ENCODE measurements around the gene ACAT2. TPM values are rescaled to one million over a fixed set of nuclear protein-coding genes. Genes with fewer than 3 reads are reported as not detected.

Gene ACAT2
- polyA plus RNA-seq, 3 donors: 3.6 to 24.4 (median 19.5) TPM

GRCh38 chr6:159797554-159797953 lies 35.7 kb downstream of the ACAT2 start:
- Histone ChIP-seq H3K9me3 (replicated peaks in 1 of 2; ENCODE audit: control insufficient read depth in 1 of 2, insufficient read depth in 1 of 2, low read length in 2 of 2) (no peaks in the 10 kb centered on the region), H3K27ac (ENCODE audit: low read depth in 1 of 2, low read length in 2 of 2) (no peak overlapping the region), H4K20me1 (ENCODE audit: insufficient read depth, low read length) (peaks cover 6% of the 10 kb centered on the region), H3K4me1 (ENCODE audit: control insufficient read depth in 1 of 2, insufficient read depth in 2 of 2, low read length in 2 of 2) (peaks cover 7 to 9% of the 10 kb centered on the region in 2 donors), H3K9ac (ENCODE audit: insufficient read depth, low read length, poor library complexity, severe bottlenecking) (no peak overlapping the region), H2AFZ (ENCODE audit: insufficient read depth, low read depth, low read length, poor library complexity, severe bottlenecking) (no peak overlapping the region), H3K36me3 (replicated peaks in 1 of 2; ENCODE audit: control insufficient read depth in 1 of 2, insufficient read depth in 2 of 2, low read length in 2 of 2) (peaks cover 50 to 74% of the 10 kb centered on the region in 2 donors), H3K27me3 (ENCODE audit: control insufficient read depth in 2 of 2, insufficient read depth in 2 of 2, low read length in 2 of 2) (no peaks in the 10 kb centered on the region), H3K4me3 (replicated peaks in 1 of 3; ENCODE audit: low read depth in 2 of 3, low read length in 3 of 3) (no peak overlapping the region), H3K79me2 (ENCODE audit: insufficient read depth, low read length) (peaks cover 32% of the 10 kb centered on the region), H3K4me2 (replicated peaks; ENCODE audit: extremely low read depth, low read length, poor library complexity, severe bottlenecking) (no peak overlapping the region)
- no peak for TF ChIP-seq CTCF (IDR thresholded peaks at IDR 0.05)
- Mint-ChIP-seq H3K27me3 (ENCODE audit: low read depth in 3 of 3) (no peaks in the 10 kb centered on the region), H3K4me1 (peaks cover 9% of the 10 kb centered on the region), H3K4me3 (no peak overlapping the region), H3K27ac (no peak overlapping the region), H3K9me3 (peaks cover 0 to 3% (median 1%) of the 10 kb centered on the region in 7 donors), H3K36me3 (peaks cover 53 to 69% of the 10 kb centered on the region in 2 donors)
- no peak for DNase-seq
- intact Hi-C loops (cut with micrococcal nuclease): no loop called here
- WGBS (ENCODE audit: insufficient coverage): no CpG with 5 or more reads among the region's 1 CpG

GRCh38 chr6:159800141-159800865 lies 38.5 kb downstream of the ACAT2 start, which contains the start of gene PNLDC1:
TSS of gene PNLDC1 (plus strand) at chr6:159800276. CDS start at chr6:159800308, 32 bp downstream.
- no peak within 1 kb of the TSS for H2AFZ ChIP-seq (ENCODE audit: insufficient read depth, low read depth, low read length, poor library complexity, severe bottlenecking)
- no peaks in the 10 kb centered on the region for H3K27me3 ChIP-seq (ENCODE audit: control insufficient read depth in 2 of 2, insufficient read depth in 2 of 2, low read length in 2 of 2)
- H3K9ac ChIP-seq (ENCODE audit: insufficient read depth, low read length, poor library complexity, severe bottlenecking): no peak within 1 kb of the TSS
- TF ChIP-seq CTCF (IDR thresholded peaks at IDR 0.05): no peak
- no peak within 1 kb of the TSS for H3K4me3 ChIP-seq (replicated peaks in 1 of 3; ENCODE audit: low read depth in 2 of 3, low read length in 3 of 3)
- Mint-ChIP-seq H3K4me1 (peaks cover 8% of the 10 kb centered on the region), H3K36me3 (peaks cover 40 to 45% of the 10 kb centered on the region in 2 donors), H3K27ac (no peak within 1 kb of the TSS), H3K4me3 (no peak within 1 kb of the TSS), H3K27me3 (ENCODE audit: low read depth in 3 of 3) (no peaks in the 10 kb centered on the region), H3K9me3 (peaks cover 0 to 3% (median 1%) of the 10 kb centered on the region in 7 donors)
- no peak within 1 kb of the TSS for H3K4me2 ChIP-seq (replicated peaks; ENCODE audit: extremely low read depth, low read length, poor library complexity, severe bottlenecking)
- H3K36me3 ChIP-seq (replicated peaks in 1 of 2; ENCODE audit: control insufficient read depth in 1 of 2, insufficient read depth in 2 of 2, low read length in 2 of 2): peaks cover 35 to 47% of the 10 kb centered on the region in 2 donors
- peaks cover 7 to 10% of the 10 kb centered on the region in 2 donors for H3K4me1 ChIP-seq (ENCODE audit: control insufficient read depth in 1 of 2, insufficient read depth in 2 of 2, low read length in 2 of 2)
- H3K27ac ChIP-seq (ENCODE audit: low read depth in 1 of 2, low read length in 2 of 2): no peak within 1 kb of the TSS
- WGBS (ENCODE audit: insufficient coverage): 96% methylated on average over 50 of the region's 50 CpGs
- peaks cover 7% of the 10 kb centered on the region for H3K79me2 ChIP-seq (ENCODE audit: insufficient read depth, low read length)
- DNase-seq: no peak
- H3K9me3 ChIP-seq (replicated peaks in 1 of 2; ENCODE audit: control insufficient read depth in 1 of 2, insufficient read depth in 1 of 2, low read length in 2 of 2): no peaks in the 10 kb centered on the region
- intact Hi-C loops (cut with micrococcal nuclease): no loop called here
- H4K20me1 ChIP-seq (ENCODE audit: insufficient read depth, low read length): no peaks in the 10 kb centered on the region
